SU-DHL-6 (cell line): ENCODE results near the gene TAF10.

ENCODE experiments used
- EZH2phosphoT487 ChIP-seq: fragments of 200-600 bp; sonication (generic), shearing (Covaris generic); conservative IDR thresholded peaks from 2 replicates; pipeline ENCODE4 v1.6.1; 2018; ENCODE audit warnings: mild to moderate bottlenecking, antibody characterized with exemption, low read length, moderate library complexity, mixed read lengths
- TF ChIP-seq, protein P1 (sequence below): fragments of 200-600 bp; sonication (generic); IDR thresholded peaks from one replicate; pipeline ENCODE4 v1.5.1; 2017; ENCODE audit warnings: antibody characterized with exemption, mild to moderate bottlenecking, low read length, moderate library complexity; ENCODE audit not compliant: insufficient read depth, poor library complexity, severe bottlenecking

DNA sequence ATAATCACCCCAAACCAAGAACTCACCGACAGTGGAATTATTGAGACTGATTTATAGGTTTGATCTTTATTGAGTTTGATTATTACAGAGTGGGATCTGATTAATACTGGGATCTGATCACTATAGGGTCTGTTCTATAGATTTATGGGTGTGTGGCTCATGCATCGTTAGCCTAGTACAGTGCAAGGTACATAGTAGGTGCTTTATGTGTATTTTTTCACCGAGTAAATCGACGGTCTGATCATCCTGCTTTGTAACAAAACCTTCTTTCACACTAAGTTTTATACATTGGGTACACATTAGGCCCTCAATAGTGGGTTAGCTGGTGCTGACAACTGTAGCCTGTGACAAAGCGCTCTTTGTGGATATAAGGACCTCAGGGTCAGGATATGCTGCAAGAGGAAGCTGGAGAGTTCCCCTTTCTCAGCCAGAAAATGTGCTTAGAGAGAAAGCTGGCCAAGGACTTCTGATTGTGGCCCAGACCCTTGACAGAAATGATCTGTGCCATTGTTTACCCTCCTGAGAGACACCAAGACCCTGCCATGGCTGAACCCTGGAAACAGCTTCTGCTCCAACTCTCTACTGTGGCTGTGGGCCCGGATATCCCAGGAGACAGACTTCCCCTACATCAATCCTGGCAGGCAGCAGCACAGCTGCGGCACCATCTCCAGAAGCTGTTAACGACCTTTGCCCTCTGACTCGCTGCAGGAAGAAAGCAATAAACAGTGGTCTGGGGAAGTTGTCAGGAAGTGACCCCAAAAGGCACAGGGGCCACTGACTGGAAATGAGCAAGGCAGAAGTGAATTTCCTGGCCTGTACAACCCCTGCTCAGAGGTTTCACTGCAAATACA is 23.3 kb upstream of the TAF10 start:
- TF ChIP-seq, protein P1, sequence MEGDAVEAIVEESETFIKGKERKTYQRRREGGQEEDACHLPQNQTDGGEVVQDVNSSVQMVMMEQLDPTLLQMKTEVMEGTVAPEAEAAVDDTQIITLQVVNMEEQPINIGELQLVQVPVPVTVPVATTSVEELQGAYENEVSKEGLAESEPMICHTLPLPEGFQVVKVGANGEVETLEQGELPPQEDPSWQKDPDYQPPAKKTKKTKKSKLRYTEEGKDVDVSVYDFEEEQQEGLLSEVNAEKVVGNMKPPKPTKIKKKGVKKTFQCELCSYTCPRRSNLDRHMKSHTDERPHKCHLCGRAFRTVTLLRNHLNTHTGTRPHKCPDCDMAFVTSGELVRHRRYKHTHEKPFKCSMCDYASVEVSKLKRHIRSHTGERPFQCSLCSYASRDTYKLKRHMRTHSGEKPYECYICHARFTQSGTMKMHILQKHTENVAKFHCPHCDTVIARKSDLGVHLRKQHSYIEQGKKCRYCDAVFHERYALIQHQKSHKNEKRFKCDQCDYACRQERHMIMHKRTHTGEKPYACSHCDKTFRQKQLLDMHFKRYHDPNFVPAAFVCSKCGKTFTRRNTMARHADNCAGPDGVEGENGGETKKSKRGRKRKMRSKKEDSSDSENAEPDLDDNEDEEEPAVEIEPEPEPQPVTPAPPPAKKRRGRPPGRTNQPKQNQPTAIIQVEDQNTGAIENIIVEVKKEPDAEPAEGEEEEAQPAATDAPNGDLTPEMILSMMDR = no peak
- no peak for TF ChIP-seq EZH2phosphoT487
